ENCODE results near the gene CNR2. TPM values are rescaled to one million over a fixed set of nuclear protein-coding genes. Genes with fewer than 3 reads are reported as not detected.
"Not testable (repeated sequence)": the region's sequence is repeated elsewhere in the genome, so short reads cannot be mapped to it uniquely, and the experiment has no call there.

CNR2 gene
- total RNA-seq, 1 experiment from 2014 or later = not detected

DNA sequence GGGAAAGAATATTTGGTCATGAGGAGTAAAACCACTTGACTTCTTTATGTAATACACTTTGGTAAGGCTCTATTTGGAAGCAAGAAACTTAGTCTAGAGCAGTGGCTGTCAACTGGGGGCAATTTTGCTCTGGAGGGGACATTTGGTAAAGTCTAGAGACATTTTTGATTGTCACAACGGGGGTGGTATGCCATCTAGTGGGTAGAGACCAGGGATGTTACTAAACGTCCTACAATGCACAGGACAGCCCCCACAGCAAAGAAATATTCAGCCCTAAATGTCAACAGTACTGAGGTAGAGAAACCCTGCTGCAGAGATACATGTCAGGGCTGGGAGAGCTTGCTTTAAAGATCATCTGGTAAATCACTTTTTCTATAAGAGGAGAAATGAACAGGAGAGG lies 58.6 kb downstream of the CNR2 start:
- Histone ChIP-seq H3K18ac (ENCODE audit: insufficient read length, low read depth, low read length) (no peak overlapping the region), H2BK15ac (ENCODE audit: low read depth, low read length) (no peak overlapping the region), H2BK120ac (ENCODE audit: low read depth, low read length, poor library complexity, severe bottlenecking) (no peak overlapping the region), H3K9me3 (ENCODE audit: control insufficient read depth, low read depth, low read length) (no peaks in the 10 kb centered on the region), H3T11ph (ENCODE audit: low read length) (no peak overlapping the region), H2BK5ac (ENCODE audit: insufficient read length, low read length) (no peak overlapping the region), H3K23ac (ENCODE audit: insufficient read length, low read depth, low read length) (no peak overlapping the region), H3K14ac (ENCODE audit: insufficient read depth, low read length) (no peak overlapping the region), H3K4me2 (ENCODE audit: insufficient read depth, insufficient read length, low read length) (no peak overlapping the region), H4K8ac (replicated peaks; ENCODE audit: insufficient read length, low read depth, low read length) (no peak overlapping the region), H2AK5ac (ENCODE audit: insufficient read length, low read length) (no peak overlapping the region), H4K5ac (ENCODE audit: insufficient read length, low read depth, low read length) (no peak overlapping the region), H2BK20ac (ENCODE audit: low read depth, low read length, poor library complexity, severe bottlenecking) (no peak overlapping the region), H3K79me1 (ENCODE audit: insufficient read depth, low read depth, low read length, poor library complexity, severe bottlenecking) (no peaks in the 10 kb centered on the region), H3K79me2 (ENCODE audit: insufficient read depth, low read length) (no peaks in the 10 kb centered on the region), H3K27ac (ENCODE audit: insufficient read length, low read depth, low read length) (no peak overlapping the region), H3K4ac (ENCODE audit: low read depth, low read length) (no peak overlapping the region), H3K4me1 (ENCODE audit: insufficient read depth, low read length) (no peaks in the 10 kb centered on the region), H3K56ac (ENCODE audit: insufficient read length, low read depth, low read length) (no peak overlapping the region), H3K23me2 (ENCODE audit: insufficient read length, low read depth, low read length, poor library complexity, severe bottlenecking) (no peaks in the 10 kb centered on the region), H3K27me3 (ENCODE audit: insufficient read depth, low read length) (no peaks in the 10 kb centered on the region), H2BK12ac (ENCODE audit: insufficient read length, low read depth, low read length) (no peak overlapping the region), H4K91ac (ENCODE audit: insufficient read length, low read depth, low read length) (no peak overlapping the region), H2AFZ (ENCODE audit: low read length) (no peak overlapping the region), H4K20me1 (ENCODE audit: control insufficient read depth, insufficient read depth, insufficient read length) (no peaks in the 10 kb centered on the region), H3K9ac (ENCODE audit: extremely low read depth, insufficient read length, low read length) (no peak overlapping the region)
- H3K36me3 Mint-ChIP-seq (ENCODE audit: insufficient read depth in 1 of 3, low read depth in 3 of 3) = peaks cover 10 to 15% (median 12%) of the 10 kb centered on the region in 3 experiments
- no CpG with 5 or more reads among the region's 2 CpGs for WGBS (ENCODE audit: extremely low coverage, insufficient read length, low lambda C conversion rate)
- peaks cover 8 to 9% of the 10 kb centered on the region in 2 experiments for H3K9me3 Mint-ChIP-seq
- no peak overlapping the region for H3K27ac Mint-ChIP-seq
- no peak overlapping the region for H3K4me3 Mint-ChIP-seq
- no peak for DNase-seq
- no peaks in the 10 kb centered on the region for H3K4me1 Mint-ChIP-seq
- H3K27me3 Mint-ChIP-seq (ENCODE audit: low read depth) = no peaks in the 10 kb centered on the region
- TF ChIP-seq, protein P1, sequence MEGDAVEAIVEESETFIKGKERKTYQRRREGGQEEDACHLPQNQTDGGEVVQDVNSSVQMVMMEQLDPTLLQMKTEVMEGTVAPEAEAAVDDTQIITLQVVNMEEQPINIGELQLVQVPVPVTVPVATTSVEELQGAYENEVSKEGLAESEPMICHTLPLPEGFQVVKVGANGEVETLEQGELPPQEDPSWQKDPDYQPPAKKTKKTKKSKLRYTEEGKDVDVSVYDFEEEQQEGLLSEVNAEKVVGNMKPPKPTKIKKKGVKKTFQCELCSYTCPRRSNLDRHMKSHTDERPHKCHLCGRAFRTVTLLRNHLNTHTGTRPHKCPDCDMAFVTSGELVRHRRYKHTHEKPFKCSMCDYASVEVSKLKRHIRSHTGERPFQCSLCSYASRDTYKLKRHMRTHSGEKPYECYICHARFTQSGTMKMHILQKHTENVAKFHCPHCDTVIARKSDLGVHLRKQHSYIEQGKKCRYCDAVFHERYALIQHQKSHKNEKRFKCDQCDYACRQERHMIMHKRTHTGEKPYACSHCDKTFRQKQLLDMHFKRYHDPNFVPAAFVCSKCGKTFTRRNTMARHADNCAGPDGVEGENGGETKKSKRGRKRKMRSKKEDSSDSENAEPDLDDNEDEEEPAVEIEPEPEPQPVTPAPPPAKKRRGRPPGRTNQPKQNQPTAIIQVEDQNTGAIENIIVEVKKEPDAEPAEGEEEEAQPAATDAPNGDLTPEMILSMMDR (conservative IDR thresholded peaks at IDR 0.05) = peak; percentile 24; the same call in 1 of the 3 replicates

GRCh38 chr1:23853124-23853523 lies 60.0 kb downstream of the CNR2 start:
- H2BK20ac ChIP-seq (ENCODE audit: low read depth, low read length, poor library complexity, severe bottlenecking); H3K23me2 ChIP-seq (ENCODE audit: insufficient read length, low read depth, low read length, poor library complexity, severe bottlenecking); H4K5ac ChIP-seq (ENCODE audit: insufficient read length, low read depth, low read length); H3K27me3 ChIP-seq (ENCODE audit: insufficient read depth, low read length); H2BK12ac ChIP-seq (ENCODE audit: insufficient read length, low read depth, low read length); H2BK5ac ChIP-seq (ENCODE audit: insufficient read length, low read length); H3K4me1 ChIP-seq (ENCODE audit: insufficient read depth, low read length); DNase-seq; H3K9ac ChIP-seq (ENCODE audit: extremely low read depth, insufficient read length, low read length); H3K4me1 Mint-ChIP-seq; H4K8ac ChIP-seq (replicated peaks; ENCODE audit: insufficient read length, low read depth, low read length); H3K56ac ChIP-seq (ENCODE audit: insufficient read length, low read depth, low read length); H3K23ac ChIP-seq (ENCODE audit: insufficient read length, low read depth, low read length); H3K4me3 Mint-ChIP-seq; H3K79me2 ChIP-seq (ENCODE audit: insufficient read depth, low read length); H3K9me3 ChIP-seq (ENCODE audit: control insufficient read depth, low read depth, low read length); H2AK5ac ChIP-seq (ENCODE audit: insufficient read length, low read length); H3K4ac ChIP-seq (ENCODE audit: low read depth, low read length); H3K27me3 Mint-ChIP-seq (ENCODE audit: low read depth); H2AFZ ChIP-seq (ENCODE audit: low read length); H2BK120ac ChIP-seq (ENCODE audit: low read depth, low read length, poor library complexity, severe bottlenecking); H3K27ac ChIP-seq (ENCODE audit: insufficient read length, low read depth, low read length); H2BK15ac ChIP-seq (ENCODE audit: low read depth, low read length); H3K14ac ChIP-seq (ENCODE audit: insufficient read depth, low read length); H3T11ph ChIP-seq (ENCODE audit: low read length); H4K20me1 ChIP-seq (ENCODE audit: control insufficient read depth, insufficient read depth, insufficient read length); H3K18ac ChIP-seq (ENCODE audit: insufficient read length, low read depth, low read length); H3K27ac Mint-ChIP-seq; H4K91ac ChIP-seq (ENCODE audit: insufficient read length, low read depth, low read length); H3K79me1 ChIP-seq (ENCODE audit: insufficient read depth, low read depth, low read length, poor library complexity, severe bottlenecking); H3K4me2 ChIP-seq (ENCODE audit: insufficient read depth, insufficient read length, low read length): not testable (repeated sequence)
- no CpG with 5 or more reads among the region's 34 CpGs for WGBS (ENCODE audit: extremely low coverage, insufficient read length, low lambda C conversion rate)
- Mint-ChIP-seq H3K36me3 (ENCODE audit: insufficient read depth in 1 of 3, low read depth in 3 of 3) (peaks cover 14 to 24% (median 14%) of the 10 kb centered on the region in 3 experiments), H3K9me3 (peaks cover 9 to 14% of the 10 kb centered on the region in 2 experiments)
